WI38 (cell line): ENCODE measurements around the gene MYO6.

Experiments used
- H3K4me3 ChIP-seq: 2 replicates; pipeline ENCODE4 v1.5.1; 2011; ENCODE audit warnings: low read depth, mild to moderate bottlenecking, control low read depth, low read length
- TF ChIP-seq, protein P1 (sequence below): IDR thresholded peaks from 2 replicates; pipeline ENCODE4 v1.5.1; 2012; ENCODE audit warnings: low read depth, mild to moderate bottlenecking, control low read depth, low read length

Gene MYO6

DNA sequence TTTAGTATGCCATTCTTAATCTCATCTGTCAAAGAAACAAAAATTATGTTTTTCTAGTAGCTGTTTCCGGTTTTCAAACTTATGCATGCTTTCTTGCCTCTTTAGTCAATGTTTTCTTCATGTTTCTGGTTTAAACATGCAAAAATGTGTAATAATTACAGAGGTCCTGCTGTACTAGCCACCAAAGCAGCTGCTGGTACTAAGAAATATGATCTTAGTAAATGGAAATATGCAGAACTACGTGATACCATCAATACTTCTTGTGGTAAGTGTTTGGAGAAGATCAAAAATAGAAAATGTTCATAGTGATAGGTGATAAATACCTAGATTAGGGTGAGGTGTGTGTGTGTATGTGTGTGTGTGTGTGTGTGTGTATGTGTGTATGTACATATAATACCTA lies 158.4 kb downstream of the MYO6 start:
- no peak overlapping the region for H3K4me3 ChIP-seq
- TF ChIP-seq, protein P1, sequence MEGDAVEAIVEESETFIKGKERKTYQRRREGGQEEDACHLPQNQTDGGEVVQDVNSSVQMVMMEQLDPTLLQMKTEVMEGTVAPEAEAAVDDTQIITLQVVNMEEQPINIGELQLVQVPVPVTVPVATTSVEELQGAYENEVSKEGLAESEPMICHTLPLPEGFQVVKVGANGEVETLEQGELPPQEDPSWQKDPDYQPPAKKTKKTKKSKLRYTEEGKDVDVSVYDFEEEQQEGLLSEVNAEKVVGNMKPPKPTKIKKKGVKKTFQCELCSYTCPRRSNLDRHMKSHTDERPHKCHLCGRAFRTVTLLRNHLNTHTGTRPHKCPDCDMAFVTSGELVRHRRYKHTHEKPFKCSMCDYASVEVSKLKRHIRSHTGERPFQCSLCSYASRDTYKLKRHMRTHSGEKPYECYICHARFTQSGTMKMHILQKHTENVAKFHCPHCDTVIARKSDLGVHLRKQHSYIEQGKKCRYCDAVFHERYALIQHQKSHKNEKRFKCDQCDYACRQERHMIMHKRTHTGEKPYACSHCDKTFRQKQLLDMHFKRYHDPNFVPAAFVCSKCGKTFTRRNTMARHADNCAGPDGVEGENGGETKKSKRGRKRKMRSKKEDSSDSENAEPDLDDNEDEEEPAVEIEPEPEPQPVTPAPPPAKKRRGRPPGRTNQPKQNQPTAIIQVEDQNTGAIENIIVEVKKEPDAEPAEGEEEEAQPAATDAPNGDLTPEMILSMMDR: no peak

GRCh38 chr6:75913040-75913439 lies 164.0 kb downstream of the MYO6 start:
- TF ChIP-seq, protein P1: no peak
- no peak overlapping the region for H3K4me3 ChIP-seq

DNA sequence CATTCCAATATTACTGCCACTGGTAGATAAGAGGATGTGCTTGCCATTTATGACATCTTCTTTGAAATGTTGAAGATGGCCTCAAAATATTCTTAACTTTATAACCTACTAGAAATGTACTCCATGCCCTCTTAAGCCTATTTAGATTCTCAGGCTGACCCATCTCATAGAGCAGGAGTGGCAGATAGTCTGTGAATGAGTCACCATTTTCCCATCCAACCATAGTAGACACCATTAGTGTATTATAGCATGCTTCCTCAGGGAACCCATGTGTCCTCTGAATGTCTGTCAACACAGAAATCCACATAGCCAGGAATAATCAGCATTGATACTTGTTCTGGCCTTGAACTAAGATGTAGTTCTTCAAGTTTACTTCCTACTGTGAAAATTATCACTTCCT lies 173.2 kb downstream of the MYO6 start:
- H3K4me3 ChIP-seq: no peak overlapping the region
- TF ChIP-seq, protein P1: no peak

DNA sequence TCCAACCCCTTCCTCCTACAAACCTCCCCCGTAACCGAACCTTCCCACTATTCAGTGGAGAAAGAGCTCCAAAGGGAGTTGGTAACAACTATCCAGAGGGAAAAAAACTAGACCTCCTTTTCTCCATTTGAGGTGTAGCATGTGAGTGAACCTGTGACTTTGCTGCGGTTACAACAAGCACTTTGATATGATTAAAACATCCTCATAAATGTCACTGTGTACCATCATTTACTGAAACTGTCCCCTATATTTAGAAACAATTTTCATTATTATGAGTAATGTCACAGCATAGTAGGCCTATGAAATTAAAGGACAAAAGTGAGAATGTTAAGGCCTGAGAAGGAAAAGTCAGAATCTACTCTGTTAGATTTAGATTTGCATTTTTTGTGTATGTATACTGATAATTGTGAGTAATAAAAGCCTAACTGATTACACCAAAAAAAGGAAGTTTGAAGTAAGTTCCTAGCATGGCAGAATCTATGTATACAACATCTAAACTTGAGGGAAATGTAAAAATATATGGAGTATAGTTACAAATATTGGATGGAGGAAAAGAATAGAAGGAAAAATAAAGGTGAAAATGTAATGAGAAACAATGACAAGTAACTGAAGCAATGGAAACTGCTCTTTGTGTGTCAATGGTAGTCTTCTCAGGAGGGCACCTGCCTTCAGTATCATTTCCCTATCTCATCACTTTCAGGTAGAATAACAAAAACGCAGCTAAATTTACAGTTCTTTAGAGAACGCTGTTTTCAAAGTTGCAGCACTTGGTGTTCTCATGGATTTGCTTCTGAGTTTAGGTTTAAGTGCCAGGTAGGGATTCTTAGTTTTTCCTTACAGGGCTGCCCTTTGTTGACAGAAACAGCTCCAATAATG lies 177.5 kb downstream of the MYO6 start:
- TF ChIP-seq, protein P1: no peak
- no peak overlapping the region for H3K4me3 ChIP-seq

GRCh38 chr6:75931011-75931680 lies 182.1 kb downstream of the MYO6 start:
- H3K4me3 ChIP-seq: no peak overlapping the region
- TF ChIP-seq, protein P1: no peak

GRCh38 chr6:75932067-75932466 lies 183.0 kb downstream of the MYO6 start:
- H3K4me3 ChIP-seq: no peak overlapping the region
- TF ChIP-seq, protein P1: peak; percentile 66

GRCh38 chr6:75933387-75933975 lies 184.4 kb downstream of the MYO6 start:
- no peak overlapping the region for H3K4me3 ChIP-seq
- TF ChIP-seq, protein P1: no peak
